Naive thymus-derived CD4-positive, alpha-beta T cell (primary cell): ENCODE data around the gene KCNK1. TPM values are rescaled to one million over a fixed set of nuclear protein-coding genes. Genes with fewer than 3 reads are reported as not detected.
A peak's percentile ranks its signal among the peaks of the same experiment; 100 is the strongest.

Experiments used
- ATAC-seq: fragments of 150-1000 bp; cut with Tn5 transposase; 2 replicates; pipeline ENCODE4 v1.10.0; 2021; ENCODE audit warnings: mild to moderate bottlenecking, moderate library complexity
- CTCF ChIA-PET: fragments of 350-600 bp; sonication (Branson Sonifier 250); formaldehyde crosslinking; loops from one replicate; lab custom pipeline; 2021; ENCODE audit warnings: antibody characterized with exemption; lab: Charles Lee
- POLR2A ChIA-PET: fragments of 350-600 bp; sonication (Branson Sonifier 250); formaldehyde crosslinking; loops from one replicate; lab custom pipeline; 2021; ENCODE audit warnings: antibody characterized with exemption, inconsistent platforms; lab: Charles Lee
- DNase-seq, 9 donors: peaks; one replicate each; pipeline versions ENCODE4 v3.0.0 to v3.0.0-alpha.2; 2020 to 2022; ENCODE audit warnings: mixed read lengths in 1 of 9
- H3K27ac ChIP-seq: one replicate; pipeline ENCODE4 v1.7.0; 2013; ENCODE audit warnings: mild to moderate bottlenecking, low read depth, low read length, moderate library complexity
- H3K27me3 ChIP-seq, 2 donors: one replicate each; pipeline ENCODE4 v1.7.0; 2013; ENCODE audit warnings: low read length in 2 of 2, mild to moderate bottlenecking in 2 of 2, moderate library complexity in 2 of 2; ENCODE audit not compliant: control insufficient read depth in 2 of 2, insufficient read depth in 2 of 2
- H3K36me3 ChIP-seq, 3 experiments: 1 replicate in 2 of 3; 2 replicates in 1 of 3; pipeline ENCODE4 v1.7.0; 2013; ENCODE audit warnings: low read length in 3 of 3, mild to moderate bottlenecking in 3 of 3, moderate library complexity in 1 of 3; ENCODE audit not compliant: insufficient read depth in 3 of 3, control insufficient read depth in 2 of 3
- H3K4me1 ChIP-seq, 2 donors: one replicate each; pipeline ENCODE4 v1.7.0; 2013; ENCODE audit warnings: low read length in 2 of 2, mild to moderate bottlenecking in 2 of 2, moderate library complexity in 1 of 2; ENCODE audit not compliant: control insufficient read depth in 2 of 2, insufficient read depth in 2 of 2
- H3K4me3 ChIP-seq: 2 replicates; pipeline ENCODE4 v1.7.0; 2013; ENCODE audit warnings: mild to moderate bottlenecking, low read length
- H3K9me3 ChIP-seq, 3 experiments: 1 replicate in 2 of 3; 2 replicates in 1 of 3; pipeline ENCODE4 v1.7.0; 2013; ENCODE audit warnings: low read length in 3 of 3; ENCODE audit not compliant: control insufficient read depth in 2 of 3
- H3K27ac Mint-ChIP-seq, 9 donors: one replicate each; pipeline ENCODE4 v1.8.0; 2020 to 2022; ENCODE audit warnings: mixed read lengths in 9 of 9, mild to moderate bottlenecking in 8 of 9, moderate library complexity in 5 of 9, inconsistent platforms in 2 of 9
- H3K27me3 Mint-ChIP-seq, 5 donors: one replicate each; pipeline ENCODE4 v1.8.0; 2021 to 2022; ENCODE audit warnings: mixed read lengths in 5 of 5, mild to moderate bottlenecking in 1 of 5
- H3K36me3 Mint-ChIP-seq, 5 donors: one replicate each; pipeline ENCODE4 v1.8.0; 2020 to 2022; ENCODE audit warnings: mixed read lengths in 5 of 5, mild to moderate bottlenecking in 3 of 5, inconsistent platforms in 1 of 5
- H3K4me1 Mint-ChIP-seq, 7 donors: one replicate each; pipeline ENCODE4 v1.8.0; 2020 to 2022; ENCODE audit warnings: mixed read lengths in 7 of 7, mild to moderate bottlenecking in 3 of 7, inconsistent platforms in 1 of 7
- H3K4me3 Mint-ChIP-seq, 10 donors: one replicate each; pipeline ENCODE4 v1.8.0; 2020 to 2022; ENCODE audit warnings: mild to moderate bottlenecking in 10 of 10, mixed read lengths in 10 of 10, moderate library complexity in 6 of 10, inconsistent platforms in 2 of 10
- H3K9me3 Mint-ChIP-seq, 11 donors: one replicate each; pipeline ENCODE4 v1.8.0; 2020 to 2022; ENCODE audit warnings: mixed read lengths in 11 of 11, mild to moderate bottlenecking in 4 of 11, inconsistent platforms in 1 of 11, moderate library complexity in 1 of 11
- intact Hi-C, 2 donors: fragments of 100-400 bp; cut with micrococcal nuclease; formaldehyde crosslinking; loops; one replicate each; pipeline ENCODE4 v1.15.1; 2023
- polyA plus RNA-seq, 2 donors: library from polyadenylated mRNA; unstranded; fragments of 300-500 nt; fragmentation: Illumina TruSeq; gene quantifications; one replicate each; pipeline ENCODE4 v1.2.3, GENCODE V29; 2021
- total RNA-seq, 6 experiments: library from RNA in 5 of 6; stranded (reverse) in 5 of 6; gene quantifications; 1 replicate in 5 of 6; 2 replicates in 1 of 6; pipeline ENCODE4 v1.2.3 and lab custom pipeline; 2021 to 2026

Gene KCNK1
- 1 to 10 TPM in 1 of 5 experiments, not detected in 4; 1.1 TPM for total RNA-seq
- polyA plus RNA-seq = not detected
- total RNA-seq (lab: John Stamatoyannopoulos, UW) = not detected

GRCh38 chr1:233613252-233614172 is at the start of gene KCNK1:
Gene KCNK1 (plus strand): TSS chr1:233614106. CDS start chr1:233614172, 66 bp downstream.
- no peak within 1 kb of the TSS for H3K27ac ChIP-seq
- no peak for DNase-seq
- no peaks in the 10 kb centered on the region for H3K36me3 ChIP-seq
- ChIA-PET POLR2A (no interaction called here), CTCF (no interaction called here)
- Mint-ChIP-seq H3K4me3 (peak within 1 kb of the TSS in 4 of 10 donors; percentile 25 to 83 (median 38)), H3K36me3 (peaks cover 0 to 3% (median 0%) of the 10 kb centered on the region in 5 donors), H3K27me3 (peaks cover 70 to 86% (median 74%) of the 10 kb centered on the region in 5 donors), H3K27ac (peak within 1 kb of the TSS in 1 of 9 donors; percentile 47), H3K9me3 (peaks cover 0 to 7% (median 0%) of the 10 kb centered on the region in 11 donors), H3K4me1 (peaks cover 0 to 12% (median 5%) of the 10 kb centered on the region in 7 donors)
- ATAC-seq = no peak
- no peaks in the 10 kb centered on the region for H3K4me1 ChIP-seq
- H3K27me3 ChIP-seq = no peaks in the 10 kb centered on the region
- no peaks in the 10 kb centered on the region for H3K9me3 ChIP-seq
- no peak within 1 kb of the TSS for H3K4me3 ChIP-seq
- intact Hi-C loops = loop anchor here in 1 of 2 donors (10.0 kb wide), 1 partner anchor 781 kb away; no protein-coding TSS in a partner anchor

GRCh38 chr1:233565313-233565712 is 48.6 kb upstream of the KCNK1 start:
- ATAC-seq (no peak), DNase-seq (no peak)
- Histone ChIP-seq H3K4me3 (no peak overlapping the region), H3K36me3 (no peaks in the 10 kb centered on the region), H3K4me1 (no peaks in the 10 kb centered on the region), H3K9me3 (peaks cover 0 to 13% (median 0%) of the 10 kb centered on the region in 3 experiments), H3K27me3 (no peaks in the 10 kb centered on the region), H3K27ac (no peak overlapping the region)
- ChIA-PET CTCF (no interaction called here), POLR2A (no interaction called here)
- H3K4me3 Mint-ChIP-seq = no peak overlapping the region
- H3K9me3 Mint-ChIP-seq = peaks cover 0 to 56% (median 16%) of the 10 kb centered on the region in 11 donors
- H3K27me3 Mint-ChIP-seq = peaks cover 0 to 20% (median 2%) of the 10 kb centered on the region in 5 donors
- no peak overlapping the region for H3K27ac Mint-ChIP-seq
- H3K4me1 Mint-ChIP-seq = no peaks in the 10 kb centered on the region
- no peaks in the 10 kb centered on the region for H3K36me3 Mint-ChIP-seq
- intact Hi-C loops = no loop called here

GRCh38 chr1:233566886-233567285 is 47.0 kb upstream of the KCNK1 start:
- no peak for ATAC-seq
- Mint-ChIP-seq H3K27me3 (peaks cover 0 to 20% (median 6%) of the 10 kb centered on the region in 5 donors), H3K36me3 (no peaks in the 10 kb centered on the region)

DNA sequence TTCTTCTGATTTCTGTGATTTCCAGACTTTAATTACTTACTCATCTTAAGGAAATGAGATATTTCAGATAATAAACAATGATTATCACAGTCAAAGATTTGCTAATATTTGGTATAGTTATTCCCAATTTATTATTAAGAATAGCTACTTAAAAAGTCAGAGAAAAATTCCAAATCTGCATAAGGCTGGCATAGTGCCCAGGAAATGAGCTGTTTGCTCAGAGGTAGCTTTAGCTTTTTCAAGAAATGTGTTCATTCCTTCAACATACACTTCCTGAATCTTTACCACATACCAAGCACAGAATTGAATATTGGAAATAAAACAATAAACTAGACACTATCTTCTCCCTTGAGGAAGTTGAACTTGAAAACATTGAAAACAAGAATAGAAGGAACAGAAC is 44.3 kb upstream of the KCNK1 start:
- H3K4me1 Mint-ChIP-seq = peaks cover 0 to 5% (median 0%) of the 10 kb centered on the region in 7 donors
- Histone ChIP-seq H3K4me3 (no peak overlapping the region), H3K27me3 (no peaks in the 10 kb centered on the region), H3K9me3 (peaks cover 0 to 4% (median 0%) of the 10 kb centered on the region in 3 experiments), H3K4me1 (no peaks in the 10 kb centered on the region), H3K27ac (no peak overlapping the region), H3K36me3 (no peaks in the 10 kb centered on the region)
- CTCF ChIA-PET = no interaction called here
- H3K27me3 Mint-ChIP-seq = peaks cover 3 to 26% (median 12%) of the 10 kb centered on the region in 5 donors
- no peak overlapping the region for H3K4me3 Mint-ChIP-seq
- peaks cover 0 to 4% (median 0%) of the 10 kb centered on the region in 5 donors for H3K36me3 Mint-ChIP-seq
- intact Hi-C loops = no loop called here
- POLR2A ChIA-PET = no interaction called here
- peaks cover 0 to 17% (median 5%) of the 10 kb centered on the region in 11 donors for H3K9me3 Mint-ChIP-seq
- no peak for DNase-seq
- no peak for ATAC-seq
- no peak overlapping the region for H3K27ac Mint-ChIP-seq

More at GRCh38 chr1:233566886-233567285, 47.0 kb upstream of the KCNK1 start:
- no peak for DNase-seq
- Histone ChIP-seq H3K27ac (no peak overlapping the region), H3K4me1 (no peaks in the 10 kb centered on the region), H3K27me3 (no peaks in the 10 kb centered on the region), H3K9me3 (peaks cover 0 to 4% (median 0%) of the 10 kb centered on the region in 3 experiments), H3K36me3 (no peaks in the 10 kb centered on the region), H3K4me3 (no peak overlapping the region)
- ChIA-PET CTCF (no interaction called here), POLR2A (no interaction called here)
- intact Hi-C loops = no loop called here
- no peak overlapping the region for H3K27ac Mint-ChIP-seq
- H3K4me1 Mint-ChIP-seq = no peaks in the 10 kb centered on the region
- no peak overlapping the region for H3K4me3 Mint-ChIP-seq
- H3K9me3 Mint-ChIP-seq = peaks cover 0 to 42% (median 14%) of the 10 kb centered on the region in 11 donors

- H3K27ac Mint-ChIP-seq = no peak overlapping the region
- H3K4me1 Mint-ChIP-seq = peaks cover 0 to 5% (median 0%) of the 10 kb centered on the region in 7 donors
- H3K36me3 Mint-ChIP-seq = peaks cover 0 to 4% (median 0%) of the 10 kb centered on the region in 5 donors
- Histone ChIP-seq H3K27ac (no peak overlapping the region), H3K4me1 (no peaks in the 10 kb centered on the region), H3K4me3 (no peak overlapping the region), H3K9me3 (peaks cover 0 to 3% (median 0%) of the 10 kb centered on the region in 3 experiments), H3K27me3 (no peaks in the 10 kb centered on the region), H3K36me3 (no peaks in the 10 kb centered on the region)
- POLR2A ChIA-PET = no interaction called here
- no peak overlapping the region for H3K4me3 Mint-ChIP-seq
- H3K9me3 Mint-ChIP-seq = peaks cover 0 to 11% (median 4%) of the 10 kb centered on the region in 11 donors
- peaks cover 3 to 27% (median 12%) of the 10 kb centered on the region in 5 donors for H3K27me3 Mint-ChIP-seq
- DNase-seq = no peak
- intact Hi-C loops = no loop called here
- CTCF ChIA-PET = no interaction called here
- no peak for ATAC-seq
These were observed 43.7 kb upstream of the KCNK1 start for GRCh38 chr1:233570216-233570615.

DNA sequence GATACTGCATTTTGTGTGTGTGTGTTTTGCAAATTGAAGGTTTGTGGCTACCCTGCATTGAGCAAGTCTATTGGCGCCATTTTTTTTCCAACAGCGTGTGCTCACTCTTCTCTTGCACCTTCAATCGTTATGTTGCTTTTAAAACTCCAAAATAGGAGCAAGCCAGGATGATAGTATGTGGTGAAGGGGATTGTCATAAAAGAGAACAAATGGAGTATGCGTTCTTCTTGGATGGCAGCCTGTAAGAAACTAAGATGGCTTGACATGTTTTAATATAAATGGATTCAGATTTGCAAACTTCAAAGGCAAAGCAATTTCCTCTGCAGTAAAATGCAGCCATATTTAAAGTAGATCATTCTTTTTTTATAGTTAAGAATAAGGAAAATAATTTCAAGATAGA is 43.2 kb upstream of the KCNK1 start:
- Histone ChIP-seq H3K4me1 (no peaks in the 10 kb centered on the region), H3K4me3 (no peak overlapping the region), H3K36me3 (no peaks in the 10 kb centered on the region), H3K27ac (no peak overlapping the region), H3K27me3 (no peaks in the 10 kb centered on the region), H3K9me3 (no peaks in the 10 kb centered on the region)
- Mint-ChIP-seq H3K36me3 (peaks cover 0 to 4% (median 0%) of the 10 kb centered on the region in 5 donors), H3K9me3 (peaks cover 0 to 8% (median 4%) of the 10 kb centered on the region in 11 donors), H3K27me3 (peaks cover 3 to 24% (median 12%) of the 10 kb centered on the region in 5 donors), H3K4me3 (no peak overlapping the region), H3K27ac (no peak overlapping the region), H3K4me1 (peaks cover 0 to 5% (median 0%) of the 10 kb centered on the region in 7 donors)
- ChIA-PET POLR2A (no interaction called here), CTCF (no interaction called here)
- no peak for DNase-seq
- ATAC-seq = no peak
- intact Hi-C loops = no loop called here
